Measurements from ENCODE around the gene TRIM28.
A peak's percentile ranks its signal among the peaks of the same experiment; 100 is the strongest.

DNA sequence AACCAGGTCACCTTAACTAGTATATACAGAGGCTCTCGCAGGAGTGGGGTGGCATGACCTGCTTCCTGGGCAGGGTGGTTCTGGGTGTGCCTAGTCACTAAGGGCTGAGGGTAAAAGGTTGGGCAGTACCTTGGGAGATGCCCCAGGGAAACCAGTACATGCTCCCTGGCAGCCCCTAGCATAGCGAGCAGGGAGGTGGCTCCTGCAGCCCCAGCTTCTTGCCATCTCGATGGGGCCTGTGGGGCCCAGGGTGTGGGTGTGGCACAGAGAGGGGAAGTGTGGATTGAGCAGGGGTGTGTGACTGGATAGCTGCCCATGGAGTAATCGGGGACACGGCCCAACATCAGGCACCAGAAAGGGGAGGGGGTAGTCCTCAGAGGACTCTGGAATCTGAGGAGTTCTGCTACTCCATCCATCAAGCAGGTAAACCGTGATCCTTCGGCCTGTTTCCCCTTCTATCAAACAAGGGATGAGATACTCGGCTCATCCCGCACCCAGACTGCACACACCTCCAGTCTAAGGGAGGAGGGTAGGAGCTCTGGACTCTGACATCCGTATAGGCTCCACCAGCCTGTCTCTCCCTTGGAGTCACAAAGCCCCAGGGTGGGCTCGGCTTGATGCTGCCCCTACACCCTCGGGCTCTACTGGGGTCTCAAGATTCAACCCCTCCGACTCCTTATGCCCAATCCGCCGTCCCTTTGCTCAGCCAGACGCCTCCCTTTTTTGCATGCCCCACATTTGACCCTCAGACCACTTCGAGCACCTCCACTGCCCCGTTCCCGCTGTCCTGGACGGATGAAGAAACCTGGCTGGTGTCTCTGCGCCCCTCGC, 25.4 kb upstream of the TRIM28 start:
- TF ChIP-seq CTCF (IDR thresholded peaks at IDR 0.05 in 2 of 3, conservative IDR thresholded peaks at IDR 0.05 in 1 of 3; ENCODE audit: borderline replicate concordance in 1 of 3, insufficient read depth in 1 of 3, low read depth in 2 of 3, low read length in 2 of 3), result no peak
- TF ChIP-seq POLR2A (IDR thresholded peaks at IDR 0.05; ENCODE audit: borderline replicate concordance, extremely low read depth, insufficient read depth, insufficient read length), result peak; percentile 32
- peak; percentile 63 for TF ChIP-seq POLR2AphosphoS5 (IDR thresholded peaks at IDR 0.05; ENCODE audit: low read depth, low read length)
- no peak for TF ChIP-seq TCF7L2 (IDR thresholded peaks at IDR 0.05; ENCODE audit: borderline replicate concordance, extremely low read depth, insufficient read depth, insufficient read length)
- TF ChIP-seq, protein P1, sequence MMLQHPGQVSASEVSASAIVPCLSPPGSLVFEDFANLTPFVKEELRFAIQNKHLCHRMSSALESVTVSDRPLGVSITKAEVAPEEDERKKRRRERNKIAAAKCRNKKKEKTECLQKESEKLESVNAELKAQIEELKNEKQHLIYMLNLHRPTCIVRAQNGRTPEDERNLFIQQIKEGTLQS (IDR thresholded peaks at IDR 0.05), result no peak
- no peak for TF ChIP-seq EZH2 (IDR thresholded peaks at IDR 0.05)

All from HCT116 (cell line).